HCT116 (cell line): ENCODE results near the gene SLC10A6. TPM values are rescaled to one million over a fixed set of nuclear protein-coding genes. Genes with fewer than 3 reads are reported as not detected.
A peak's percentile ranks its signal among the peaks of the same experiment; 100 is the strongest.

Experiments
- ATAC-seq: fragments of 200-7000 bp; cut with Tn5 transposase; 2 replicates; pipeline ENCODE4 v1.9.1; 2020; ENCODE audit warnings: mild to moderate bottlenecking, moderate library complexity
- BruUV-seq: library from RNA; stranded (reverse); fragments of 400-500 nt; replicated peaks from 2 replicates; lab custom pipeline; 2021; lab: Mats Ljungman, UMichigan
- CTCF ChIA-PET: fragments of 300-600 bp; sonication (Branson Sonifier 250); formaldehyde crosslinking; loops from one replicate; lab custom pipeline; 2021; ENCODE audit warnings: antibody characterized with exemption; lab: Charles Lee
- POLR2A ChIA-PET: fragments of 300-600, 350-600 bp; sonication (Branson Sonifier 250); formaldehyde crosslinking; loops from one replicate; lab custom pipeline; 2021; ENCODE audit warnings: antibody characterized with exemption; lab: Charles Lee
- RAD21 ChIA-PET, 2 experiments: fragments of 300-600 bp; sonication (Branson Sonifier 250); formaldehyde crosslinking; loops; one replicate each; lab custom pipeline; 2023; ENCODE audit warnings: low total read pairs in 2 of 2; ENCODE audit not compliant: uncharacterized antibody in 2 of 2, unreplicated experiment in 2 of 2, low non-redundant PET in 1 of 2; lab: Charles Lee
- DNase-seq: peaks from one replicate; pipeline ENCODE4 v3.0.0-alpha.2; 2010; ENCODE audit warnings: low read depth, low spot score
- H2AFZ ChIP-seq: fragments of 200-600 bp; shearing (Covaris generic), sonication (generic); 2 replicates; pipeline ENCODE4 v1.6.1; 2017; ENCODE audit warnings: low read depth, mixed run types, mixed read lengths, antibody characterized with exemption, low read length; ENCODE audit not compliant: poor library complexity, severe bottlenecking
- H3K27ac ChIP-seq: 2 replicates; pipeline ENCODE4 v1.5.1; 2012; ENCODE audit warnings: low read depth, low read length
- H3K27me3 ChIP-seq: fragments of 200-600 bp; sonication (generic); 2 replicates; pipeline ENCODE4 v1.6.1; 2016; ENCODE audit warnings: mixed run types, low read length, mixed read lengths; ENCODE audit not compliant: insufficient read depth
- H3K36me3 ChIP-seq, 2 experiments: fragments of 200-500 bp in 1 of 2; fragments of 200-600 bp in 1 of 2; sonication (Bioruptor generic) in 1 of 2; sonication (generic) in 1 of 2; 2 replicates each; pipeline versions ENCODE4 v1.5.1 to v1.6.1; 2014 to 2016; ENCODE audit warnings: low read length in 2 of 2, inconsistent platforms in 1 of 2, mixed read lengths in 1 of 2, mixed run types in 1 of 2; ENCODE audit not compliant: insufficient read depth in 2 of 2, control insufficient read depth in 1 of 2
- H3K4me1 ChIP-seq, 2 experiments: fragments of 200-600 bp in 1 of 2; sonication (generic) in 1 of 2; 2 replicates each; pipeline versions ENCODE4 v1.5.1 to v1.6.1; 2012 to 2017; ENCODE audit warnings: low read length in 2 of 2, inconsistent platforms in 1 of 2, mild to moderate bottlenecking in 1 of 2, mixed read lengths in 1 of 2, mixed run types in 1 of 2, moderate library complexity in 1 of 2; ENCODE audit not compliant: insufficient read depth in 2 of 2, control insufficient read depth in 1 of 2
- H3K4me2 ChIP-seq: fragments of 200-600 bp; sonication (generic); 2 replicates; pipeline ENCODE4 v1.6.1; 2017; ENCODE audit warnings: mixed run types, low read length, mixed read lengths
- H3K4me3 ChIP-seq, 2 experiments: fragments of 200-600 bp in 1 of 2; sonication (generic) in 1 of 2; replicated peaks in 1 of 2; 2 replicates each; pipeline ENCODE4 v1.5.1; 2011 to 2016; ENCODE audit warnings: low read length in 2 of 2, control low read depth in 1 of 2, low read depth in 1 of 2, mild to moderate bottlenecking in 1 of 2, mixed read lengths in 1 of 2, mixed run types in 1 of 2
- H3K79me2 ChIP-seq: fragments of 200-600 bp; sonication (generic); 2 replicates; pipeline ENCODE4 v1.6.1; 2017; ENCODE audit warnings: mild to moderate bottlenecking, mixed run types, low read length, moderate library complexity, mixed read lengths; ENCODE audit not compliant: insufficient read depth
- H3K9ac ChIP-seq: fragments of 200-600 bp; sonication (generic); 2 replicates; pipeline ENCODE4 v1.6.1; 2016; ENCODE audit warnings: low read length, mixed read lengths
- H3K9me2 ChIP-seq: fragments of 200-600 bp; sonication (generic), shearing (Covaris generic); 2 replicates; pipeline ENCODE4 v1.6.1; 2017; ENCODE audit warnings: mixed run types, mild to moderate bottlenecking, moderate library complexity; ENCODE audit not compliant: insufficient read depth
- H3K9me3 ChIP-seq, 2 experiments: fragments of 200-500 bp in 1 of 2; fragments of 200-600 bp in 1 of 2; sonication (Bioruptor generic) in 1 of 2; sonication (generic) in 1 of 2; 2 replicates each; pipeline ENCODE4 v1.6.1; 2014 to 2017; ENCODE audit warnings: low read length in 2 of 2, mixed read lengths in 2 of 2, inconsistent platforms in 1 of 2, low read depth in 1 of 2, mild to moderate bottlenecking in 1 of 2, mixed run types in 1 of 2, moderate library complexity in 1 of 2; ENCODE audit not compliant: control insufficient read depth in 1 of 2, insufficient read depth in 1 of 2
- H4K20me1 ChIP-seq: fragments of 200-600 bp; sonication (generic), shearing (Covaris generic); 2 replicates; pipeline ENCODE4 v1.6.1; 2017; ENCODE audit warnings: mixed run types, mild to moderate bottlenecking, moderate library complexity; ENCODE audit not compliant: insufficient read depth
- CBX3 ChIP-seq: IDR thresholded peaks from 2 replicates; pipeline ENCODE4 v1.6.1; 2012; ENCODE audit warnings: low read depth
- ELF1 ChIP-seq: IDR thresholded peaks from 2 replicates; pipeline ENCODE4 v1.6.1; 2012; ENCODE audit warnings: low read depth, borderline replicate concordance
- FOSL1 ChIP-seq: IDR thresholded peaks from 2 replicates; pipeline ENCODE4 v1.6.1; 2012; ENCODE audit warnings: low read depth
- POLR2A ChIP-seq: IDR thresholded peaks from 2 replicates; pipeline ENCODE4 v1.7.0; 2011; ENCODE audit warnings: borderline replicate concordance; ENCODE audit not compliant: insufficient read depth, insufficient read length; ENCODE audit errors: extremely low read depth
- POLR2AphosphoS5 ChIP-seq: IDR thresholded peaks from 2 replicates; pipeline ENCODE4 v1.6.1; 2011; ENCODE audit warnings: mild to moderate bottlenecking, low read depth, low read length, moderate library complexity
- SIN3A ChIP-seq: IDR thresholded peaks from 2 replicates; pipeline ENCODE4 v1.6.1; 2012; ENCODE audit warnings: low read depth
- SP1 ChIP-seq: IDR thresholded peaks from 2 replicates; pipeline ENCODE4 v1.6.1; 2012; ENCODE audit warnings: low read depth
- YY1 ChIP-seq: IDR thresholded peaks from 2 replicates; pipeline ENCODE4 v1.6.1; 2011; ENCODE audit warnings: low read length, low read depth, moderate library complexity, mild to moderate bottlenecking; ENCODE audit not compliant: insufficient replicate concordance; ENCODE audit errors: extremely low read depth
- ZNF274 ChIP-seq: fragments of 200-500 bp; sonication (Bioruptor generic); IDR thresholded peaks from 2 replicates; pipeline ENCODE4 v1.6.1; 2014; ENCODE audit warnings: mild to moderate bottlenecking, low read depth, low read length, inconsistent platforms
- intact Hi-C: fragments of 100-400 bp; cut with micrococcal nuclease; formaldehyde crosslinking; loops from 2 replicates; pipeline ENCODE4 v1.10.0; 2022
- total RNA-seq: library from RNA; stranded (reverse); gene quantifications from one replicate; pipeline ENCODE4 v1.2.1, GENCODE V29; 2021; ENCODE audit not compliant: unreplicated experiment
- TF ChIP-seq, protein P1 (sequence below), 3 experiments: fragments of 200-600 bp in 1 of 3; sonication (generic) in 1 of 3; IDR thresholded peaks in 2 of 3; conservative IDR thresholded peaks in 1 of 3; 2 replicates each; pipeline ENCODE4 v1.5.1; 2012 to 2017; ENCODE audit warnings: low read depth in 2 of 3, low read length in 2 of 3, antibody characterized with exemption in 1 of 3, borderline replicate concordance in 1 of 3, control low read depth in 1 of 3, mild to moderate bottlenecking in 1 of 3, mixed read lengths in 1 of 3, mixed run types in 1 of 3, moderate library complexity in 1 of 3; ENCODE audit not compliant: insufficient read depth in 1 of 3

SLC10A6 gene
- total RNA-seq, 1 experiment from 2014 or later, result not detected

DNA sequence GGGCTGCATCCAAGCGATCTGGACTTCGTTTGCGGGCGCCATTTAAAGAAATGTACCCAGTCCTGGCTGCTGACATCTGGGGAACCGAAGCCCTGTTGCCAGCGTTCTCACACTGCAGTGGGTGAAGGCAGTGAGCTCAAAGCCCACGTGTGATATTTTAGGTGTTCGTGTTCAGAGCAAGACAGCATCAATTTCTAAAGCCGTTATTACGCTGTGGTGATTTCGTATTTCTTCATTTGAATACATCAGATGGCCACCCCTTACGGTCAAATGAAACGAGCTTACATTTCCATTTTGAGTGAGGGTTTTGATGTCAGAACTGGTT lies 43.4 kb upstream of the SLC10A6 start:
- H3K9ac ChIP-seq, result peak overlapping the region; percentile 80
- intact Hi-C loops, result loop anchor here (5.0 to 10.0 kb wide), 3 partner anchors 240 to 1322 kb away; no protein-coding TSS in a partner anchor
- no peak for DNase-seq
- H4K20me1 ChIP-seq, result no peaks in the 10 kb centered on the region
- peaks cover 10 to 31% of the 10 kb centered on the region in 2 experiments for H3K4me1 ChIP-seq
- TF ChIP-seq YY1, result no peak
- TF ChIP-seq SP1, result no peak
- no peak for TF ChIP-seq SIN3A
- TF ChIP-seq, protein P1, sequence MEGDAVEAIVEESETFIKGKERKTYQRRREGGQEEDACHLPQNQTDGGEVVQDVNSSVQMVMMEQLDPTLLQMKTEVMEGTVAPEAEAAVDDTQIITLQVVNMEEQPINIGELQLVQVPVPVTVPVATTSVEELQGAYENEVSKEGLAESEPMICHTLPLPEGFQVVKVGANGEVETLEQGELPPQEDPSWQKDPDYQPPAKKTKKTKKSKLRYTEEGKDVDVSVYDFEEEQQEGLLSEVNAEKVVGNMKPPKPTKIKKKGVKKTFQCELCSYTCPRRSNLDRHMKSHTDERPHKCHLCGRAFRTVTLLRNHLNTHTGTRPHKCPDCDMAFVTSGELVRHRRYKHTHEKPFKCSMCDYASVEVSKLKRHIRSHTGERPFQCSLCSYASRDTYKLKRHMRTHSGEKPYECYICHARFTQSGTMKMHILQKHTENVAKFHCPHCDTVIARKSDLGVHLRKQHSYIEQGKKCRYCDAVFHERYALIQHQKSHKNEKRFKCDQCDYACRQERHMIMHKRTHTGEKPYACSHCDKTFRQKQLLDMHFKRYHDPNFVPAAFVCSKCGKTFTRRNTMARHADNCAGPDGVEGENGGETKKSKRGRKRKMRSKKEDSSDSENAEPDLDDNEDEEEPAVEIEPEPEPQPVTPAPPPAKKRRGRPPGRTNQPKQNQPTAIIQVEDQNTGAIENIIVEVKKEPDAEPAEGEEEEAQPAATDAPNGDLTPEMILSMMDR (IDR thresholded peaks at IDR 0.05 in 2 of 3, conservative IDR thresholded peaks at IDR 0.05 in 1 of 3; ENCODE audit: borderline replicate concordance in 1 of 3, insufficient read depth in 1 of 3, low read depth in 2 of 3, low read length in 2 of 3), result no peak
- no peak for TF ChIP-seq ZNF274
- no peak for TF ChIP-seq POLR2AphosphoS5
- TF ChIP-seq FOSL1, result no peak
- no peak for TF ChIP-seq ELF1
- TF ChIP-seq CBX3, result no peak
- no peak for TF ChIP-seq POLR2A
- CTCF ChIA-PET, result interaction anchor here (0.6 to 3.4 kb wide), 4 partner anchors 257 to 396 kb away, joined by 3 to 28 read pairs (median 8); no protein-coding TSS in a partner anchor
- H3K36me3 ChIP-seq, result no peaks in the 10 kb centered on the region
- H3K9me3 ChIP-seq, result no peaks in the 10 kb centered on the region
- H3K4me3 ChIP-seq, result peak overlapping the region; percentile 55 to 62
- no peaks in the 10 kb centered on the region for H3K9me2 ChIP-seq
- RAD21 ChIA-PET, result no interaction called here
- peak overlapping the region; percentile 82 for H3K4me2 ChIP-seq
- POLR2A ChIA-PET, result interaction anchor here (0.6 kb wide), 1 partner anchor 370 kb away, joined by 3 read pairs; no protein-coding TSS in a partner anchor
- no peaks in the 10 kb centered on the region for H3K27me3 ChIP-seq
- no peak for ATAC-seq
- no peaks in the 10 kb centered on the region for H3K79me2 ChIP-seq
- peak overlapping the region; percentile 71 for H3K27ac ChIP-seq
- peak overlapping the region; percentile 36 for H2AFZ ChIP-seq
- no TSS peak for BruUV-seq
